Uterus (tissue), 2 donors: Measurements from ENCODE around the gene CEP164.

Experiments used
- POLR2A ChIP-seq, 2 donors: fragments of 450-650 bp; IDR thresholded peaks; one replicate each; pipeline ENCODE4 v1.6.1; 2016; ENCODE audit warnings: antibody characterized with exemption in 2 of 2, mild to moderate bottlenecking in 1 of 2, moderate library complexity in 1 of 2
- TF ChIP-seq, protein P1 (sequence below), 4 experiments: fragments of 200-600 bp in 2 of 4; fragments of 450-650 bp in 2 of 4; sonication (generic) in 2 of 4; IDR thresholded peaks; one replicate each; pipeline ENCODE4 v1.5.1; 2016 to 2019; ENCODE audit warnings: antibody characterized with exemption in 4 of 4, mild to moderate bottlenecking in 2 of 4, moderate library complexity in 1 of 4

DNA sequence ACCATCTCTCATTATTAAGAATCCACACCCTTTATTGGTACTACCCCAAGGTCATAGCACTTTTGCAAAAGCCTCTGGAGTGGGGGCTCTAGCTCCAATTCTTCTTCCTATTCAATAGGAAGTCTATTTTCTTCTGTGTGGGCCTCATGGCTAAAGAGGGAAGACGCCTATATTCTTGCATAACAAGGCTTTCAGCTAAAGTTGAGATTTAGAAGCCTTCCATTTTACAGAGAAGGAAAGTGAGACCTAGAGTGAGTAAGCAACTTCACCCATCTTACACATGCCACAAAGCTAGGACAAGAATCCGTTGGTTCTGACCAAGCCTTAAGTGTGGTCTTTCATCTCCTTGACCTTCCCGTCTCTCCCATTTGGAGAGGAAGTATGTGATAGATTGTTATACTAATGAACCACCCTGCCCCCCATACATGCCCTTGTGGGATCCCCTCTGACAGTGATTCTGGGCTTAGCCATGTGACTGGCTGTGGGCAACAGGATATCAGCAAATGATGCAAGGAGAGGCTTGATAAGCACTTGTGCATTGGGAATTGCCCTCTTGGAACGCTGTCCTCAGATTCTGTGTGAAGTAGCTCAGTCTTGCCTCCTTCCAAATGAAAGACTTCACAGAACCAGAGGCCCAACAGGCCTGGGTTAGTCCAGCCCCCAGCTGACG lies 23.9 kb upstream of the CEP164 start:
- TF ChIP-seq POLR2A (IDR thresholded peaks at IDR 0.05) = no peak
- TF ChIP-seq, protein P1, sequence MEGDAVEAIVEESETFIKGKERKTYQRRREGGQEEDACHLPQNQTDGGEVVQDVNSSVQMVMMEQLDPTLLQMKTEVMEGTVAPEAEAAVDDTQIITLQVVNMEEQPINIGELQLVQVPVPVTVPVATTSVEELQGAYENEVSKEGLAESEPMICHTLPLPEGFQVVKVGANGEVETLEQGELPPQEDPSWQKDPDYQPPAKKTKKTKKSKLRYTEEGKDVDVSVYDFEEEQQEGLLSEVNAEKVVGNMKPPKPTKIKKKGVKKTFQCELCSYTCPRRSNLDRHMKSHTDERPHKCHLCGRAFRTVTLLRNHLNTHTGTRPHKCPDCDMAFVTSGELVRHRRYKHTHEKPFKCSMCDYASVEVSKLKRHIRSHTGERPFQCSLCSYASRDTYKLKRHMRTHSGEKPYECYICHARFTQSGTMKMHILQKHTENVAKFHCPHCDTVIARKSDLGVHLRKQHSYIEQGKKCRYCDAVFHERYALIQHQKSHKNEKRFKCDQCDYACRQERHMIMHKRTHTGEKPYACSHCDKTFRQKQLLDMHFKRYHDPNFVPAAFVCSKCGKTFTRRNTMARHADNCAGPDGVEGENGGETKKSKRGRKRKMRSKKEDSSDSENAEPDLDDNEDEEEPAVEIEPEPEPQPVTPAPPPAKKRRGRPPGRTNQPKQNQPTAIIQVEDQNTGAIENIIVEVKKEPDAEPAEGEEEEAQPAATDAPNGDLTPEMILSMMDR (IDR thresholded peaks at IDR 0.05) = no peak
